Measurements from ENCODE around the gene TBC1D3I.
"Not testable (repeated sequence)": the region's sequence is repeated elsewhere in the genome, so short reads cannot be mapped to it uniquely, and the experiment has no call there.

DNA sequence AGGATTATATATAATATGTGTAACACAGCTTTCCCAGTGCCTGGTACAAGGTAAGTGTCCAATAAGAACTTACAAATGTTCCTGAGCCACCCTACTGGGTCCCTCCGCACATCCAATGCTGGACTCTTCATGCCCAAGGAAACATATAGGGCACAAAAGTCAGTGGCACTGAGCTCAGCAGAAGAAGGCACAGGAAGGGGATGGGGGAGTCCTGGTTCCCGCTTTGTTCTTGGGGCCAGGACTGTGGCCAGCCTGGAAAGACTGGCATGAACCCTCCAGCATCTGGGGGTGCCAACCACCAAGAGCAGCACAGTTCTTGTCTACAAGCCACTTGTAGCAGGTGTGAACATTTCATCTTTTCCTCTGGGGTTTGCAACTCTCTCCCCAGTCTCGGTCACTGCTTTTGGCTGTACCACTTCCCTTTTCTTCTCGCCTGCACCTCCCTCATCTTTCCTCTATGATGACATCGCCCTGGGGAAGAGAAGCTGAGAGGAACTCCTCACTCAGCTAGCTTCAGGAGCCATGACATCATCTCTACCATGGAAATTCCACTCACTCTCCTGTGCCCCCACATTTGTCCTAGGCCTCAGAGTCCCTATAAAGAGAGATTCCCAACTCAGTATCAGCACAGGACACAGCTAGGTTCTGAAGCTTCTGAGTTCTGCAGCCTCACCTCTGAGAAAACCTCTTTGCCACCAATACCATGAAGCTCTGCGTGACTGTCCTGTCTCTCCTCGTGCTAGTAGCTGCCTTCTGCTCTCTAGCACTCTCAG, 53.7 kb downstream of the TBC1D3I start, which contains the start of gene CCL4L2:
- not testable (repeated sequence) for TF ChIP-seq POLR2AphosphoS5, CTCF (IDR thresholded peaks at IDR 0.05)

All from esophagus muscularis mucosa (tissue), 3 donors.